Liver (tissue), 5 donors: ENCODE measurements around the gene TBC1D3E. TPM values are rescaled to one million over a fixed set of nuclear protein-coding genes. Genes with fewer than 3 reads are reported as not detected.

Experiments used
- polyA plus RNA-seq, 2 donors: library from polyadenylated mRNA; stranded (reverse) in 1 of 2; unstranded in 1 of 2; fragments of 200-250 nt in 1 of 2; fragments of >200 nt in 1 of 2; fragmentation: Nextera tagmentation in 1 of 2; extraction: Ambion mirVana in 1 of 2; gene quantifications; one replicate each; pipeline versions ENCODE4 v1.2.1 to v1.2.3, GENCODE V29; 2013 to 2015
- small RNA-seq: library from RNA; depleted of rRNA; stranded (forward); fragments of <200 nt; gene quantifications from one replicate; pipeline ENCODE3, GENCODE V24; 2014
- total RNA-seq, 2 donors: library from RNA; depleted of rRNA; stranded (reverse); fragments of >200 nt; gene quantifications; one replicate each; pipeline ENCODE4 v1.2.3, GENCODE V29; 2014
- donor health status: healthy.
- donor health status: healthy.
- donor health status: healthy.

The TBC1D3E gene
- total and polyA plus RNA-seq, 4 donors, result 0.33 TPM; not detected in 3

Small RNA genes within 50 kb of the gene (small RNA-seq; reads per million reads assigned to genes)
- gene RF00019 (not detected), gene RNA5SP526 (not detected)

Other genes starting within 250 kb of the TBC1D3E start
- gene TBC1D3K, start 203.5 kb upstream of the TBC1D3E start, total RNA-seq, result not detected
- not detected for gene TBC1D3K, start 203.5 kb upstream of the TBC1D3E start, polyA plus RNA-seq
- gene TBC1D3L, start 138.9 kb upstream of the TBC1D3E start, total RNA-seq, result under 1 TPM; 0.08 to 0.70 TPM
- gene TBC1D3L, start 138.9 kb upstream of the TBC1D3E start, polyA plus RNA-seq, result 1 to 10 TPM; 2.4 to 2.6 TPM
- under 1 TPM in 1 of 2 donors, not detected in 1; 0.75 TPM for gene TBC1D3D, start 124.0 kb upstream of the TBC1D3E start, total RNA-seq
- gene TBC1D3D, start 124.0 kb upstream of the TBC1D3E start, polyA plus RNA-seq, result 1 to 10 TPM in 1 of 2 donors, under 1 TPM in 1; 0.06 to 3.6 TPM
- gene TBC1D3C, start 59.3 kb upstream of the TBC1D3E start, total RNA-seq, result under 1 TPM in 1 of 2 donors, not detected in 1; 0.42 TPM
- not detected for gene TBC1D3C, start 59.3 kb upstream of the TBC1D3E start, polyA plus RNA-seq
- gene TBC1D3, start 64.6 kb downstream of the TBC1D3E start, total RNA-seq, result 1 to 10 TPM in 1 of 2 donors, not detected in 1; 3.8 TPM
- gene TBC1D3, start 64.6 kb downstream of the TBC1D3E start, polyA plus RNA-seq, result not detected
- gene MRPL45, start 169.2 kb downstream of the TBC1D3E start, total RNA-seq, result 10 to 100 TPM; 16.9 to 19.5 TPM
- gene MRPL45, start 169.2 kb downstream of the TBC1D3E start, polyA plus RNA-seq, result 10 to 100 TPM; 18.5 to 22.2 TPM
- under 1 TPM; under 0.01 to 0.05 TPM for gene GPR179, start 216.0 kb downstream of the TBC1D3E start, total RNA-seq
- gene GPR179, start 216.0 kb downstream of the TBC1D3E start, polyA plus RNA-seq, result under 1 TPM in 1 of 2 donors, not detected in 1; 0.01 TPM
- 10 to 100 TPM in 1 of 2 donors, 1 to 10 TPM in 1; 3.6 to 11.0 TPM for gene SOCS7, start 223.9 kb downstream of the TBC1D3E start, total RNA-seq
- 1 to 10 TPM in 1 of 2 donors, under 1 TPM in 1; 0.74 to 2.2 TPM for gene SOCS7, start 223.9 kb downstream of the TBC1D3E start, polyA plus RNA-seq